GM18858 (cell line): ENCODE data around the gene PRCD.
A peak's percentile ranks its signal among the peaks of the same experiment; 100 is the strongest.
"Not testable (repeated sequence)": the region's sequence is repeated elsewhere in the genome, so short reads cannot be mapped to it uniquely, and the experiment has no call there.

Experiments
- ATAC-seq: cut with Tn5 transposase; IDR thresholded peaks from one replicate; pipeline ENCODE4 v1.9.1; 2021; ENCODE audit not compliant: unreplicated experiment

The PRCD gene

DNA sequence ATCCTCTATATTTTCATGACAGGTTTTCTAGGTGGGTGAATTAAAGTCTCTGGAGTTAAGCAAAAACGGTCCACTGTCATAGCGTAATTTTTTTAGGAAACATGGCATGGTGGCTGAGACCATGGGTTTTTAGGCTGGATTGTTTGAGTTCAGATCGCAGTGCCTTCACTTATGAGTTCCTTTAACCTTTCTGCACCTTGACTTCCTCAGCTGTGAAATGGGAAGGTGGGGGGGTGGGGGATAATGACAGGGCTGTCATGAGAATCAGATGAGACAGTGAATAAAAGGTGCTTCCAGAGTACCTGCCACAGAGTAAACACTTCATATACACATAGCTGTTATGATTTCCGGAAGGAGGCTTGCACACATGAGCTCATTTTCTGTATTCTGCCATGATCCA lies 11.8 kb downstream of the PRCD start:
- no peak for ATAC-seq

DNA sequence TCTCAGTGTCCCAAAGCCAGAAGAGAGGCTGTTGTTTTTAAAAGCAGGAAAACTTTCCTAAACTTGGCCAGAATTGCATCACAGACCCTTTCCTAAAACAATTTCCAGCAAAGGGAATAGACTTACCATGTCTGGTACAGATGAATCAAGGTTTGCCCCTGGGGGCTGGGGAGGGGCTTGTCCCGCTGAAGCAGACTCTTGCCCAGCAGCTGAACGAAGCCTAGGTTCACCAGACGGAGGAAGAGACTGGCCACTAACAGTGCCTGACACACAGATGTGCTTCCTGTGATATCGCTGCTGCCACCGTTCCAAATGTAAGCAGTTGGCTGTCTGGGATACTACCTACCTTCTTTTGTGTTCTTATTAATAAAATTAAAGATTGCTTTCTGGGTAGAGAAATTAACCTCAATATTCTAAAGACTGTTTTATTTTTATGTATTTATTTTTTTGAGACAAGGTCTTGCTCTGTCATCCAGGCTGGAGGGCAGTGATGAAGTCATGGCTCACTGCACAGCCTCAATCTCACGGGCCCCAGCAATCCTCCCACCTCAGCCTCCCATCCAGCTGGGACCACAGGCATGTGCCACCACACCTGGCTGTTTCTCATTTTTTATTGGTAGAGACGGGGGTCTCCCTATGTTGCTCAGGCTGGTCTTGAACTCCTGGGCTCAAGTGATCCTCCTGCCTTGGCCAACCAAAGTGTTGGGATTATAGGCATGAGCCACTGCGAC lies 13.5 kb downstream of the PRCD start:
- no peak for ATAC-seq

DNA sequence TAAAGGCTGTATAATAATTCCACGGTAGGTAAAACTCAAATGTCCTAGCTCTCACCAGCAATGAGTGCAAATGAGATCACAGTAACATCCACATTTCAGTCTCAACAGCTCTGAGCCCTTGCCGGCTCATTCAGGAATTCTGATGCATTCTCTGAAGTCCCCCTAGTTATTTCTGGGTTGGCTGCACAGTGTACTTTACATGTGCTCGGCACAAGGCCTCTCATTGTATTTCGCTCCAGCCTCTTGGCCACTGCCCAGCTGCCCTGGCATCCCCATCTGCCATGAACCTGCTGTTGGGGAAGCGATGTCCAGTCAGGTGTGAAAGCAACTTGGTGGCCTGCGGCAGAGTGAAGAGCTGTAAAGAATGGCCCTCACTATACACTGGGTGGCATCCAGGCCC lies 14.3 kb downstream of the PRCD start:
- no peak for ATAC-seq

DNA sequence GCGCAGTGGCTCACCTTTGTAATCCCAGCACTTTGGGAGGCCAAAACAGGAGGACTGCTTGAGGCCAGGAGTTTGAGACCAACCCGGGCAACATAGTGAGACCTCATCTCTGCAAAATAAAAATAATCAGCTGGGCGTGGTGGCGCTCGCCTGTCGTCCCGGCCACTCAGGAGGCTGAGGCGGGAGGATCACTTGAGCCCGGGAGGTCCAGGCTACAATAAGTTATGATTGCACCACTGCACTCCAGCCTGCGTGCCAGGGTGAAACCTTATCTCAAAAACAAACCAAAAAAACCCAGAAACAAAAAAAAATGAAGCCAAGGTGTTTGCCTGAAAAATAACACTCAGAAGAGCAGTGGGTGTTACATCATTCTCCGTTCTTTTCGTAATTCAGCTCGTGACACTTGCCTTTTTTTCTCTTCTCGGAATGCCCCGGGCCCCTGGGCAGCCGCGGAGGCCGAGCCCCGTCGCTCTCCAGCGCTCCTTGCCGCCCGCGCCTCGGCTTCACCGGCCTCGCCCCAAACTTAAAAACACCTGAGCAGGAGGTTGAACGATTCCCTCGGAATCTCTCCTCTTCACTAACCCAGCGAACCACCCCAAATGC lies 17.0 kb downstream of the PRCD start:
- no peak for ATAC-seq

DNA sequence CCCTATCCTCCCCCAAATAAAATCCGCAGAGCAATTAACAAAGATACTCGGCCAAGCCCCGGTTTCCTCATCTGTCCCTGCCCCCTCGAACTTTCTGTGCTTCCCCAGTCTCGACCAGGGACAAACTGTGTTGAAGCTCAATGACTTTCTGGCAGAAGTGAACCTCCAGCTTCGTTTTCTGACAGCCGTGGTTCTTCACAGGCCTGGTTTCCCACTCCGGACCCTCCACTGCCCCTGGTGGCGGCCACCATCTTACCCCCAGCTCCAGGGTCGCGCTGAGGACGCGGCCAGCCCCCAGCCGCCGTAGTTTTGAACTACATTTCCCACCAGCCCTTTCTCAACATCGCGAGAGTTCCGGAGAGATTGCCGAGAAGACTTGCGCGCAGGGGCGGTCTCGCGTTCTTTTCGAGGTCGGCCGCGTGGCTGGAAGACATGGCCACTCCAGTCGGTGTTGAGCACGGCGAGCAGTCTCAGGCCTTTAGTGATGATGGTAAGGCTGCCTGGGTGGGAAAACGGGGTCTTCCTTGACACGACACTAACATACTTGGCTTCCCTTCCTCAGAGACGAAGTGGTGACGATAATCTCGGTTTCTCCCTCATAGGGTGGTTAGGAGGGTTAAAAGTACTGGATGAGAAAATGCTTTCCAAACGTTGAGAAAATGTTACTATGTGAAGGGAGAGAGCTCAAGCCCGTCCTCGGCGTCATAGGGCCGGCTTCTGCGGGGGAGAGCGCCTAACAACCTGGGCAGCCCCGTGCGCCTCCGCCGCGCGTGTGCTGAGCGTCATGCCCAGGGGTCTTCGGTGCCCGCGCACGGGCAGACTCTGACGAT lies 17.7 kb downstream of the PRCD start:
- peak; percentile 54 for ATAC-seq

DNA sequence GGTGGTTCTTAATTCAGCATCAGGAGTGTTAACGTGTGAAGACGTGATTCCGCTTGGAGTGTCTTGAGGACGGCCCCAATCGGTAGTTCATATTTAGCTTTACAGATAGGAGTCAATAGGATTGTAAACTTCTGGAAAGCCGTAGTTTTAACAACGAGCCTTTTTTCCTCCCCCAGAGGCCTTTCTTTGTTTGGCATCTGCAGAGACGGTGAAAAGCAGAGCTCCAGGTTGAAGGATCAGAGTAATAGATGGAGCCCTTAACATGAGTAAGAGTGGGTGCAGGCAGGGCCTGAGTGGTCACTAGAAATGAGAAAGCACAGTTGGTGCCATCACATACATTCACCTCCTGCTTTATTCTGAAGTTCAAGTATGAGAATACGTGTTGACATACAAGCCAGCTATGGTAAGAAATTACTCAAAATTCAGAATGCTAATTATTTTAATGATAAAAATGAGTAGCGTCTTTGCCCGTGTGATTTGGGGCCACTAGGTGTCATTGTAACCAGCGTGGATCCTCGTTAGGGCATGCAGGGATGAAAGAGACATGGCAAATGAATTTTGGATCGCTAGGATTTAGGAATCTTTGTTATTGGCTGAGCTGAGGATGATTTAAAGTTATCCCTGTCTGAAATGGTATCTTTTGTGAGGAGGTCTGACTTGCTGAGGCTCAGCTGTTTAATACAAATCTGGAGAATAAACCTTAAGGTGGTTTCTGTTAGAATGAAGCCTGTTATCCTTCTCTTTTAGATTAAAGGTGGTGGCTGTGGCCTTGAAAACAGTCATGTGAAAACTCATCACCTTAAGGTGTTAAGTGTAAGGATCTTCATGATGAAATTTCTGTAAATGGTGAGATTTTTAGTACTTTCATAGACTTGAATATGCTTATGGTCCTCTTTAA lies 18.6 kb downstream of the PRCD start:
- ATAC-seq, result peak; percentile 19

DNA sequence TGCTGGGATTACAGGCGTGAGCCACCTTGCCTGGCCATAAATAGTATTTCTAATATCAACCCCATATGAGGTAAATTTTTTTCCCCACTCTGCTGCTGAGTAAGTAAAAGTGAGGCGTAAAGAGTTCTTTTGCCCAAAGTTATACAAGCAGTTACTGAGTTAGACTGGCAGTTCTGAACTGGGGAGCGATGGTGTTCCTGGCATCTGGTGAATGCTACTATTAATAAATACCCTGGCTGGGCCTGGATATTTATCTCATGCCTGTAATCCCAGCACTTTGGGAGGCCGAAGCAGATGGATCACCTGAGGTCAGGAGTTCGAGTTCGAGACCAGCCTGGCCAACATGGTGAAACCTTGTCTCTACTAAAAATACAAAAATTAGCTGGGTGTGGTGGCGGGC lies 19.6 kb downstream of the PRCD start:
- ATAC-seq, result not testable (repeated sequence)

DNA sequence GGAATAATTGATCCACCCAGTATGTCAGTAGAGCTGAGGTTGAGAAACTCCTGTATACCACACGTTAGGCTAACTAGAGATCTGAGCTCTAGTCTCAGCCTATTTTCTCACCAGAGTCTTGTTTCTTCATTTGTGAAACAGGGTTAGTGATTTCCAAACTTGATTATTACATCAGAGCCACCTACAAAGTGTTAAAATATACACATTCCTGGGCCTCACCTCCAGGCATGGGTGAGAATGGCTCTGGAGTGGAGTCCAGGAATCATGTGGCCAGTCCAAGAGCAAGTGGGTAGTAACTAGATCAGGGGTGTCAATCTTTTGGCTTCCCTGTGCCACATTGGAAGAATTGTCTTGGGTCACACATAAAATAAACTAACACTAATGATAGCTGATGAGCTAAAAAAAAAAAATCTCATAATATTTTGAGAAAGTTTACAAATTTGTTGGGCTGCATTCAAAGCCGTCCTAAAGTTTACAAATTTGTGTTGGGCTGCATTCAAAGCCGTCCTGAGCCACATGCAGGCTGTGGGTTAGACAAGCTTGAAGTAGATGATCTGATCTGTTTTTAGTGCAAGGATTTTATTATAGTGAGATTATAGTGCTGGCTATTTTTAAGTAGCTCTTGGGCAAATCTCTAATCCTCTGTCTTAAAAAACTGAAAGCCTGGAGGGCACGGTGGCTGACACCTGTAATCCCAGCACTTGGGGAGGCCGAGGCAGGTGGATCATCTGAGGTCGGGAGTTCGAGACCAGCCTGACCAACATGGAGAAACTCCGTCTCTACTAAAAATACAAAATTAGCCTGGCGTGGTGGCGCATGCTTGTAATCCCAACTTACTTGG lies 20.4 kb downstream of the PRCD start:
- no peak for ATAC-seq

DNA sequence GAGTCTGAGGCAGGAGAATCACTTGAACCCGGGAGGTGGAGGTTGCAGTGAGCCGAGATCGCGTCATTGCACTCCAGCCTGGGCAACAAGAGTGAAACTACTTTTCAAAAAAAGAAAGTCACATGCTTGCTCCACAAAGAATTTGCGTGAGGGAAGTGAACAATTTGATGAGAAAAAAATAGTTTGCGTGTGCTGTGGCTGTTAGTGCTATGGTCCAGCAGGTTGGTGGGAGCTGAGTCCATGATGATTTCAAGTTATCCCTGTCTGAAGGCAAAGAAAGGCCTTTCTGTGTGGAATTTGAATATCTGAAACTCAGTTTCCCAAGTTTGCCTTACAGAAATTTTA lies 21.0 kb downstream of the PRCD start:
- no peak for ATAC-seq

DNA sequence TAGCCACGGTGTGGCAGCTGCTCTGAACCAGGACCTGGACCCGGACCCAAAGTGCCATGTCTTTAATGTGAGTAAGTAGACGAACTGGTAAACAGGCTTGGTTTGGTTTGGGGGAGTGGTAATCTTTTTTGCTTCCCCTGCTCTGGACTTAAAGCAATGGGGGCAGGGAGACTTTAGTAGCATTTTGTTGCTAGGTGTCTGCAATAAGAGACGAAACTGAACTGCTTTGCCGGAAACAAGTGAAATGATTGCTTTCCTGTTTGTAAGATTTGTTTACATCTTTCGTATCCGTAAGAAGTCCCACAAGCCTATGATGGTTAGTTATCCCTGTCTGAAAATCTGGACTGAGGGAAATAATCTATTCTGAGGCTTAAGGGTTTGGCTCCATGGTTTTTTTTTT lies 21.5 kb downstream of the PRCD start:
- no peak for ATAC-seq

DNA sequence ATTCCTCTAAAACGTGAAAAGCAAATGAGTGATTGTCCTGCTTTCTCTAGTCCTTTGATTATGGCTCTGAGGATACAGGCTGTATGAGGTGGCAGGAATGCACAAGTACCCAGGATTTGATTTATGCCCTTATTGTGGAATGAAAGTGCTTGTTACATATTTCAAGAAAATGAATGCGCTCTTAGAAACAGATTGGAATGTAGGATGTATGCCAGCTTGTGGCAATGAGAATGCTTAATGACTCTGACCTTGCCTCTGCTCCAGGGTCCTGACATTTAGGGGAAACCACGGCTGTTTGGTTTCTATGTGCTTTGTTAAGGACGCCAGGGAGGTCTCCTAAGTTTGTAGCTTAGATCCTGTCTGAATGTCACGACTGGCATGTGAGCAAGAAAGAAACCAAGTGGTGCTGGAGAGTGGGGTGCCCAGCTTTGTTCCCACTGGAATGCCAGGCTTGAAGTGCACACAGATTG lies 22.0 kb downstream of the PRCD start:
- ATAC-seq, result no peak

DNA sequence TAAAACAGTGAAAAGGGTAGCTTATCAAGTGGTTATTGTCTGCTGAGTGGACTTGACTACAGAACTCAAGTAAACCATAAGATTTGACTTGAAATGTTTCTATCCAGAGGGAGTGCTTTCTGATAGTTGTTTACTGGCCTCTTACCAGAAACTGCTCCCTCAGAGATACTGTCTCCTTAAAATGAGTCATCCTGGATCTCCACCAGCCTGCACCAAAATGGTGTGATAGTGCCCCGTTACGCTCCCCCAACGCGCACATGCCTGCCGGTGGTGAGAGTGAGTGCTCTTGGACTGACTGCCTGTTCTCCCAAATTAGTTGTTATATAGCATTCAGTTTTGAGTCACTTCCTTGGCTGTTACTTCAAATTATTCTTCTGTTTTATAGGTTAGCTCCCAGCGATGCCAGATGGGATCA lies 22.9 kb downstream of the PRCD start:
- no peak for ATAC-seq

DNA sequence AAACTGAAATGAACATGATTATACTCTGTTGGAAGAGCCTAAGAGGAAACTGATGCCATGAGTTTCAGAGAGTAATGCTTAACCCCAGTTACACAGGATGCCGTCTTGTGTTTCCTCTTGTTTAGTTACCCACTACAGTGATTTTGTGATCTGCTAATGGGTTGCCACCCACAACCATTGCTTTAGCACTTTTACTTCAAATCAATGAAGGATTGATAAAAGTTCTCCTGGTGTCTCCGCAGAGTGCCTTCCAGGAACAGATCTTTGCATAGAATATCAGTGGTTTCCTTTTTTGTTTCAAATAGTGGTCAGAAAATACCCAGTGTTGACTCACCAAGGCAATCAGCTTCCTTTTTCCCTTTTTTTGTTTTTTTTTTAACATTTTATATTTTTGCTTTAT lies 23.5 kb downstream of the PRCD start:
- not testable (repeated sequence) for ATAC-seq

DNA sequence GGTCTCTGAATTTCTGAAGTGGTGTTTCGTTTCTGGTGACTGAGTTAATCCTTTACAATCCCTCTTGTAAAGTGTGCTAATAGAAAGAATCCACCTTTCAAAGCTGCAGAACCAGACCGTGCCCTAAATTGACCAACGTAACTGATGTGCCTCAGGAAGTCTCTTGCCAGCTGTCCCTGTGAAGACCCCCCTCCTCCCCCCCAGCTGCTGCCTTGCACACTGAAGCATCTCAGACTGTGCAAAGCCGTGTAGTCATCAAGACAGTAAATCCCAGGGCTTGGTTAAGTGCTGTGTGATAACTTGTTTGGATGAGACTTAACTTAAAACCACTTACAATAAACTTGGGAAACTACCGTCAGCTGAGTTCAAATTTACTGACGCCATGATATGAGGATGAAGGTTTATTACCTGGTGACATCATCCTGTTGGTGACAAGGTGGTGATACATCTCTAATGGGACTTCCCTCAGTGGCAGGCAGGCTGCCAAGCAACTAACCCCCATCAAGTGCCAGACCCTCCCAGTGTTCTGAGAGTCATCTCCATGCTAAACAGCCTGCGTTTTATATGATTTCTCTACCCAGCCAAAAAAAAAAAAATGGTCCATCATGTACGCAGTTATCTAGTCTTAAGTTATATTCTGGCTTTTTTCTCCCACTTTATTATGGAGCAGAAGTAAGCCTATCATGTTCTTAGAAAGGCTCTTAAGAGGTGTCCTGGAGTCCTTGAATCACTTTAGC lies 25.3 kb downstream of the PRCD start:
- ATAC-seq, result not testable (repeated sequence)

DNA sequence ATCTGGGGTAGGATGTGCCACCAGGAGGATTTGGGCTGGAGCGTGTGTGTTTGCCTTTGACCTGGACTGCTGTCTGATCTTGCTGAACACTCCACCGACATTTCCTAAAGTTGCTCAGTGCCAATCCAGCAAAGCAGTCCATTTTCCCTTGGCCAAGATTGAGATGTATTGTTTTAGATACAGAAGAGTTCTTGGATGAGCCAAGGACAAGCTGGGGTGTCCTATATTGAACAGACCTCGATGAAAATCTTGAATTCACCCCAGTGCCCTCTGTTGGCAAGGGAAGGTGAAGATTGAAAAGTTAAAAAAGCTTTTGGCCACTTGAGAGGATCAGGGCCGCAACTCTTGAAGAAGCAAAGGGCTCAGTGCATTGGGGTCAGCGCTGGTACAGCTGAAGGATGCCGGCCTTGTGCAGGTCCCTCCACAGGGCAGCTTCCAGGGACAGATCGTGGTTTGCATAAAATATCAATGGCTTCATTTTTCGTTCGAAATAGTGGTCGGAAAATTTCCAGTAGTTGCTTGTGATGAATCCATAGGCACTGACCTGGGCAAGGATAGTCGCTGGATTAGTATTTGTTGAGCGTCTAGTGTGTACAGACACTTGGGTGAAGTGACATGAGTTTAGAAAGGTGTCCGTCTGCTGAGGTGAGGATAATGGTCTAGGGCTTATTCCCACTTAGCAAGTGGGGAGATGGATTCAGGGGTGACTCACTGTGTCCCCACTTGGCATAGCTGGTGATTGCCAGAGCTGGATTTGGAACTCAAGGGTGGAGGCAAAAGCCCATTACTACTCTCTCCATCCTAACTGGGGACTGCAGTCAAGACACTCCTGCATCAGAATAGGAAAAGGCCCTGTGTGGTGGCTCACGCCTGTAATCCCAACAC lies 26.1 kb downstream of the PRCD start:
- no peak for ATAC-seq

DNA sequence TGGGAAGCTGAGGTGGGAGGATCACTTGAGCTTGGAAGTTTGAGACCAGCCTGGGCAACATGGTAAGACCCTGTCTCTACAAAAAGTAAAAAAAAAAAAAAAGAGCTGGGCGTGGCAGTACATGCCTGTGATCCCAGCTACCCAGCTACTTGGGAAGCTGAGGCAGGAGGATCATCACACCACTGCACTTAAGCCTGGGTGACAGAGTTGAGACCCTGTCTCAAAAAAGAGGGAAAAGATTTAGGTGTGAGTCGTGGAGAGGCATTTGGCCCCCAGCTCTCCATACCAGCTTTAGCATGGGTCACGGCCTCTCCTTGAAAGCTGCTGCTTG lies 26.7 kb downstream of the PRCD start:
- no peak for ATAC-seq

DNA sequence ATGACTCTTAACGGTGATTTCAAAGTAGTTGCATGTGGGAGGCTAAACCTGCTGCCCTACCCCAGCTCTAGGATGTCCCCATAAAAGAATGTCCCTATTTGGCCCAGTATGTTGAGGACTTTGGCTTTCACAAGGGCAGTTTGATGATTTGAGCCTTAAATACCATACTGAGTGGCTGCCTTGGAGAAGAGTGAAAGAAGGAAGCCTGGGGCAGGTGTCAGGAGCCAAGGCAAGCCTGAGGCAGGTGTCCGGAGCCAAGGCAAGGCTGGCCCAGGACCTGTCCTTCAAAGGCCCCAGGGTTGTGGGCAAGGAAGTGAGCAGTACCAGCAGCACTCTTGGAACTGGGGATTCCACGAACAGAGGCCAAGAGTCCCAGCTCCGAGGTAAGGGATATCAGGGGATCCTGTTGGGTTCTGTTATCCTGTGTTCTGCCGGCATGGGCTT lies 27.2 kb downstream of the PRCD start:
- ATAC-seq, result no peak

DNA sequence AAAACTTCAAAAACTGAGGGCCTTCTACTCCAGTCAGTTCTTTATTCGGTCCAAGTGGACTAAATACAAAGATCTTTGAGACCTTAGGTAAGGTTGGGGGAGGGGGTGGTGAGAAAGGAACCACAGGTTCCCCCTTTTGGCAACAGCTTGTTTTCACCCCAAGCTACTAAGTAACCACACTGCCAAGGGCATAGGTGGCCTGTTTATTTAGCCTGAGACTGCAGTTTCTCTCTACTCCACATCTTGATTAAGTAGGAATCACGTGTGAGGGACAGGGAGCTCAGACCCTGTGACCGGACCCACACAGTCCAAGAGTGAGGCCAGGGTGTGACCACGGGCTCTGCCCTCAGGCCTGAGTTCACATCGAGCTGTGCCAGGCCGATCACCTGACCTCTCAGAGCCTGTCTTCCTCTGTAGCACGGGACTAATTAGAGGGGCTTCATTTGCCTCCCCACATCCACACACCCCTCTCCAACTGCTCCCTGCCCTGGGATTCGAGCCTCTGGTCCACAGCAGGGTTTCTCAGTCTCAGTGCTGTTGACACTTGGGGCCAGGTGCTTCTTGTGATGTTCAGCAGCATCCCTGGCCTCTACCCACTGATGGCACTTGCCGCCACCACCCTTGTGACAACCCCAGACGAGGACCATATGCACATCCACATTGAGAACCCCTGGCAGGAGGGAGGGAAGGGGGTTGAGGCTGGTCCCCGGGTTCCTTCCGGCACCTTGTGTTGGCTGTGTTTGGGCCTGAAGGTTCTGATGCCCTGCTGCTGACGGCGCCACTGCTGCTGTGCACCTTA lies 28.0 kb downstream of the PRCD start:
- ATAC-seq, result no peak
